Uterus (tissue), 4 donors: Measurements from ENCODE around the gene BCL2L14. TPM values are rescaled to one million over a fixed set of nuclear protein-coding genes. Genes with fewer than 3 reads are reported as not detected.

Source experiments
- DNase-seq, 2 donors: peaks; one replicate each; pipeline ENCODE4 v3.0.0-alpha.2; 2019 to 2020
- H3K27ac ChIP-seq, 2 donors: fragments of 200-600 bp; sonication (generic); 1 replicate in 1 of 2; 2 replicates in 1 of 2; pipeline ENCODE4 v1.5.1; 2016 to 2018
- H3K27me3 ChIP-seq, 2 donors: fragments of 200-600 bp; sonication (generic); one replicate each; pipeline ENCODE4 v1.5.1; 2018 to 2019; ENCODE audit warnings: control low read depth in 1 of 2
- H3K36me3 ChIP-seq, 2 donors: fragments of 200-600 bp; sonication (generic); one replicate each; pipeline ENCODE4 v1.5.1; 2019; ENCODE audit warnings: control low read depth in 1 of 2
- H3K4me1 ChIP-seq, 2 donors: fragments of 200-600 bp; sonication (generic); one replicate each; pipeline ENCODE4 v1.5.1; 2018 to 2019; ENCODE audit warnings: control low read depth in 1 of 2
- H3K4me3 ChIP-seq, 2 donors: fragments of 200-600 bp; sonication (generic); 1 replicate in 1 of 2; 2 replicates in 1 of 2; pipeline ENCODE4 v1.5.1; 2018 to 2019; ENCODE audit warnings: mild to moderate bottlenecking in 1 of 2
- H3K9me3 ChIP-seq, 2 donors: fragments of 200-600 bp; sonication (generic); one replicate each; pipeline ENCODE4 v1.5.1; 2019; ENCODE audit warnings: control low read depth in 1 of 2
- POLR2A ChIP-seq, 2 donors: fragments of 450-650 bp; IDR thresholded peaks; one replicate each; pipeline ENCODE4 v1.6.1; 2016; ENCODE audit warnings: antibody characterized with exemption in 2 of 2, mild to moderate bottlenecking in 1 of 2, moderate library complexity in 1 of 2
- intact Hi-C: fragments of 100-400 bp; cut with DNase I; formaldehyde crosslinking; loops from one replicate; pipeline ENCODE4 v1.15.1; 2023; ENCODE audit warnings: low total_unique reads
- total RNA-seq, 4 donors: library from RNA; depleted of rRNA in 3 of 4; stranded (reverse); fragments of >200 nt in 3 of 4; gene quantifications; one replicate each; pipeline versions ENCODE4 v1.1.0 to v1.2.4, GENCODE V29; 2014 to 2023
- TF ChIP-seq, protein P1 (sequence below), 4 experiments: fragments of 200-600 bp in 2 of 4; fragments of 450-650 bp in 2 of 4; sonication (generic) in 2 of 4; IDR thresholded peaks; one replicate each; pipeline ENCODE4 v1.5.1; 2016 to 2019; ENCODE audit warnings: antibody characterized with exemption in 4 of 4, mild to moderate bottlenecking in 2 of 4, moderate library complexity in 1 of 4
- donor health status: DM: yes; HTN: yes; CAD: no.

The BCL2L14 gene
- total RNA-seq, 4 donors from 2014 or later: not detected

DNA sequence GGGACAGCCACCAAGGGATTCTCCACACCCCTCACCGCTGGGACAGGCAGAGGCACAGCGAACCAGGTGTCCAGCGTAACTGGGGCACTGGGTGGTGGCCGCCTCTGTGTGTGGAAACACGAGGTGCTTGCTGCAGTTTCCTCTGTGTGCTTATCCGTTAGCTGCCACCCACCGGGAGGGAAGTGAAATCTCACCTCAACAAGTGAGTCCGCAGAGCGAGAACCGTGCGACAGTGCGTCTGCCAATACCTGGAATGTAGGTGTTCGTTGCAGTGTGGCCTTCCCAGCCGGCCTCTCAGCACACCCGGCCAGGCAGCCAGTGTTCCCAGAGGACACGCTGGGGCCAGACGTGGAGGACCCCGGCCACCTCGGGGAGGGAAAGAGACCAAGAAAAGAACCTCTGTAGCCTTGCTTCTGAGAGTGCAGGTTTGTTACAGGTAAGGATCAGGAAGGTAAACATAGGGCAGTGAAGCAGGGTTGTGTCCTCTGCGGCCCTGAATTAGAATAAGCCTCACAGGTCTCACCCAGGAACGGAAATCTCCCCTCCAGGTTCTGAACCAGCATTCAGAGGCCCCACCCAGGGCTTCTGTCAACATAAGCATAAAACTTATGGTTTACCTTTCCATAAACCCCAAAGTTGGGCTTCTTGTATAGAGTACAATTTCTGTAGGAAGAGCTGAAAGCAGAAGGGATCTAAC lies 1.5 kb downstream of the BCL2L14 start:
- no peak for DNase-seq
- no peak for TF ChIP-seq POLR2A (IDR thresholded peaks at IDR 0.05)
- TF ChIP-seq, protein P1, sequence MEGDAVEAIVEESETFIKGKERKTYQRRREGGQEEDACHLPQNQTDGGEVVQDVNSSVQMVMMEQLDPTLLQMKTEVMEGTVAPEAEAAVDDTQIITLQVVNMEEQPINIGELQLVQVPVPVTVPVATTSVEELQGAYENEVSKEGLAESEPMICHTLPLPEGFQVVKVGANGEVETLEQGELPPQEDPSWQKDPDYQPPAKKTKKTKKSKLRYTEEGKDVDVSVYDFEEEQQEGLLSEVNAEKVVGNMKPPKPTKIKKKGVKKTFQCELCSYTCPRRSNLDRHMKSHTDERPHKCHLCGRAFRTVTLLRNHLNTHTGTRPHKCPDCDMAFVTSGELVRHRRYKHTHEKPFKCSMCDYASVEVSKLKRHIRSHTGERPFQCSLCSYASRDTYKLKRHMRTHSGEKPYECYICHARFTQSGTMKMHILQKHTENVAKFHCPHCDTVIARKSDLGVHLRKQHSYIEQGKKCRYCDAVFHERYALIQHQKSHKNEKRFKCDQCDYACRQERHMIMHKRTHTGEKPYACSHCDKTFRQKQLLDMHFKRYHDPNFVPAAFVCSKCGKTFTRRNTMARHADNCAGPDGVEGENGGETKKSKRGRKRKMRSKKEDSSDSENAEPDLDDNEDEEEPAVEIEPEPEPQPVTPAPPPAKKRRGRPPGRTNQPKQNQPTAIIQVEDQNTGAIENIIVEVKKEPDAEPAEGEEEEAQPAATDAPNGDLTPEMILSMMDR (IDR thresholded peaks at IDR 0.05): no peak
- Histone ChIP-seq H3K9me3 (no peaks in the 10 kb centered on the region), H3K4me1 (no peaks in the 10 kb centered on the region), H3K4me3 (no peak overlapping the region), H3K27ac (no peak overlapping the region), H3K36me3 (no peaks in the 10 kb centered on the region), H3K27me3 (no peaks in the 10 kb centered on the region)
- intact Hi-C loops: no loop called here

- Histone ChIP-seq H3K9me3 (no peaks in the 10 kb centered on the region), H3K36me3 (no peaks in the 10 kb centered on the region), H3K27ac (no peak overlapping the region), H3K4me3 (no peak overlapping the region), H3K4me1 (no peaks in the 10 kb centered on the region), H3K27me3 (no peaks in the 10 kb centered on the region)
- no peak for DNase-seq
- TF ChIP-seq POLR2A (IDR thresholded peaks at IDR 0.05): no peak
- TF ChIP-seq, protein P1 (IDR thresholded peaks at IDR 0.05): no peak
- intact Hi-C loops: no loop called here
Measured at GRCh38 chr12:12079291-12079690, 8.6 kb downstream of the BCL2L14 start.

- no peak for DNase-seq
- H3K4me1 ChIP-seq: no peaks in the 10 kb centered on the region
- peak overlapping the region; percentile 55 to 60 for H3K27ac ChIP-seq
- H3K27me3 ChIP-seq: no peaks in the 10 kb centered on the region
- TF ChIP-seq POLR2A (IDR thresholded peaks at IDR 0.05): no peak
- TF ChIP-seq, protein P1 (IDR thresholded peaks at IDR 0.05): peak in 3 of 4 experiments; percentile 22 to 52 (median 46)
- intact Hi-C loops: no loop called here
- no peaks in the 10 kb centered on the region for H3K36me3 ChIP-seq
- H3K9me3 ChIP-seq: no peaks in the 10 kb centered on the region
- H3K4me3 ChIP-seq: no peak overlapping the region
Measured at GRCh38 chr12:12081836-12082497, 11.2 kb downstream of the BCL2L14 start.

- H3K27ac ChIP-seq: no peak overlapping the region
- no peaks in the 10 kb centered on the region for H3K4me1 ChIP-seq
- no peaks in the 10 kb centered on the region for H3K27me3 ChIP-seq
- no peaks in the 10 kb centered on the region for H3K36me3 ChIP-seq
- intact Hi-C loops: no loop called here
- H3K4me3 ChIP-seq: no peak overlapping the region
- no peak for DNase-seq
- H3K9me3 ChIP-seq: no peaks in the 10 kb centered on the region
- no peak for TF ChIP-seq POLR2A (IDR thresholded peaks at IDR 0.05)
- TF ChIP-seq, protein P1 (IDR thresholded peaks at IDR 0.05): no peak
Measured at GRCh38 chr12:12083688-12084087, 12.9 kb downstream of the BCL2L14 start.

GRCh38 chr12:12086362-12086761 lies 15.6 kb downstream of the BCL2L14 start:
- DNase-seq: no peak
- Histone ChIP-seq H3K36me3 (no peaks in the 10 kb centered on the region), H3K4me3 (no peak overlapping the region), H3K27me3 (no peaks in the 10 kb centered on the region), H3K27ac (no peak overlapping the region), H3K4me1 (no peaks in the 10 kb centered on the region), H3K9me3 (no peaks in the 10 kb centered on the region)
- TF ChIP-seq, protein P1 (IDR thresholded peaks at IDR 0.05): no peak
- TF ChIP-seq POLR2A (IDR thresholded peaks at IDR 0.05): no peak
- intact Hi-C loops: no loop called here
